WTC11 (cell line): ENCODE results near the gene NPW. TPM values are rescaled to one million over a fixed set of nuclear protein-coding genes. Genes with fewer than 3 reads are reported as not detected.

ENCODE experiments used
- ATF1 ChIP-seq: sonication (generic); formaldehyde crosslinking; IDR thresholded peaks from 2 replicates; pipeline ENCODE4 v1.8.1; 2023; ENCODE audit warnings: mild to moderate bottlenecking, moderate library complexity, missing genetic modification reagents
- FOXP1 ChIP-seq: sonication (generic); formaldehyde crosslinking; IDR thresholded peaks from 2 replicates; pipeline ENCODE4 v1.8.0; 2022; ENCODE audit warnings: missing genetic modification reagents, mild to moderate bottlenecking, moderate library complexity, borderline replicate concordance
- IRF2 ChIP-seq: sonication (generic); formaldehyde crosslinking; IDR thresholded peaks from 2 replicates; pipeline ENCODE4 v1.8.0; 2022; ENCODE audit warnings: low read depth, missing genetic modification reagents, borderline replicate concordance
- MXD4 ChIP-seq: fragments of 250-450 bp; sonication (Bioruptor Pico); IDR thresholded peaks from 2 replicates; pipeline ENCODE4 v1.8.0; 2021; ENCODE audit warnings: mild to moderate bottlenecking, moderate library complexity, borderline replicate concordance
- NFATC4 ChIP-seq: fragments of 250-450 bp; sonication (Bioruptor Pico); IDR thresholded peaks from 2 replicates; pipeline ENCODE4 v1.9.0; 2021; ENCODE audit warnings: mild to moderate bottlenecking
- NFYB ChIP-seq: sonication (generic); formaldehyde crosslinking; conservative IDR thresholded peaks from 2 replicates; pipeline ENCODE4 v1.8.0; 2022; ENCODE audit warnings: low read depth, missing genetic modification reagents
- NR2C2 ChIP-seq: sonication (generic); formaldehyde crosslinking; IDR thresholded peaks from 2 replicates; pipeline ENCODE4 v1.8.0; 2022; ENCODE audit warnings: mild to moderate bottlenecking, missing genetic modification reagents
- NR3C1 ChIP-seq: sonication (generic); formaldehyde crosslinking; conservative IDR thresholded peaks from 2 replicates; pipeline ENCODE4 v1.8.1; 2023; ENCODE audit warnings: low read depth, mild to moderate bottlenecking, missing genetic modification reagents
- SMAD3 ChIP-seq: sonication (generic); formaldehyde crosslinking; IDR thresholded peaks from 2 replicates; pipeline ENCODE4 v1.8.0; 2022; ENCODE audit warnings: missing genetic modification reagents, mild to moderate bottlenecking, borderline replicate concordance
- SMAD4 ChIP-seq: sonication (generic); formaldehyde crosslinking; IDR thresholded peaks from 2 replicates; pipeline ENCODE4 v1.8.0; 2022; ENCODE audit warnings: mild to moderate bottlenecking, missing genetic modification reagents
- SOX15 ChIP-seq: fragments of 250-450 bp; sonication (Bioruptor Pico); IDR thresholded peaks from 2 replicates; pipeline ENCODE4 v1.9.0; 2021; ENCODE audit warnings: mild to moderate bottlenecking
- TP53 ChIP-seq: sonication (generic); formaldehyde crosslinking; IDR thresholded peaks from 2 replicates; pipeline ENCODE4 v1.8.1; 2023; ENCODE audit warnings: mild to moderate bottlenecking, missing genetic modification reagents
- total RNA-seq: library from RNA; stranded (reverse); gene quantifications from 3 replicates; pipeline ENCODE4 v1.2.3, GENCODE V29; 2021
- TF ChIP-seq, protein P1 (sequence below): sonication (generic); formaldehyde crosslinking; IDR thresholded peaks from 2 replicates; pipeline ENCODE4 v1.8.1; 2023; ENCODE audit warnings: mild to moderate bottlenecking, missing genetic modification reagents
- TF ChIP-seq, protein P2 (sequence below): sonication (generic); formaldehyde crosslinking; IDR thresholded peaks from 2 replicates; pipeline ENCODE4 v1.8.1; 2023; ENCODE audit warnings: mild to moderate bottlenecking, moderate library complexity, missing genetic modification reagents
- TF ChIP-seq, protein P3 (sequence below): fragments of 250-450 bp; sonication (Bioruptor Pico); conservative IDR thresholded peaks from 2 replicates; pipeline ENCODE4 v1.9.0; 2021; ENCODE audit warnings: mild to moderate bottlenecking
- TF ChIP-seq, protein P4 (sequence below): sonication (generic); formaldehyde crosslinking; IDR thresholded peaks from 2 replicates; pipeline ENCODE4 v1.8.0; 2023; ENCODE audit warnings: missing genetic modification reagents
- TF ChIP-seq, protein P5 (sequence below): sonication (generic); formaldehyde crosslinking; IDR thresholded peaks from 2 replicates; pipeline ENCODE4 v1.8.1; 2022; ENCODE audit warnings: low read depth, mild to moderate bottlenecking, moderate library complexity, missing genetic modification reagents, borderline replicate concordance
- TF ChIP-seq, protein P6 (sequence below): sonication (generic); formaldehyde crosslinking; IDR thresholded peaks from 2 replicates; pipeline ENCODE4 v1.8.1; 2022; ENCODE audit warnings: mild to moderate bottlenecking, moderate library complexity, missing genetic modification reagents

NPW gene
- total RNA-seq, 1 experiment from 2014 or later, result 15.2 TPM

DNA sequence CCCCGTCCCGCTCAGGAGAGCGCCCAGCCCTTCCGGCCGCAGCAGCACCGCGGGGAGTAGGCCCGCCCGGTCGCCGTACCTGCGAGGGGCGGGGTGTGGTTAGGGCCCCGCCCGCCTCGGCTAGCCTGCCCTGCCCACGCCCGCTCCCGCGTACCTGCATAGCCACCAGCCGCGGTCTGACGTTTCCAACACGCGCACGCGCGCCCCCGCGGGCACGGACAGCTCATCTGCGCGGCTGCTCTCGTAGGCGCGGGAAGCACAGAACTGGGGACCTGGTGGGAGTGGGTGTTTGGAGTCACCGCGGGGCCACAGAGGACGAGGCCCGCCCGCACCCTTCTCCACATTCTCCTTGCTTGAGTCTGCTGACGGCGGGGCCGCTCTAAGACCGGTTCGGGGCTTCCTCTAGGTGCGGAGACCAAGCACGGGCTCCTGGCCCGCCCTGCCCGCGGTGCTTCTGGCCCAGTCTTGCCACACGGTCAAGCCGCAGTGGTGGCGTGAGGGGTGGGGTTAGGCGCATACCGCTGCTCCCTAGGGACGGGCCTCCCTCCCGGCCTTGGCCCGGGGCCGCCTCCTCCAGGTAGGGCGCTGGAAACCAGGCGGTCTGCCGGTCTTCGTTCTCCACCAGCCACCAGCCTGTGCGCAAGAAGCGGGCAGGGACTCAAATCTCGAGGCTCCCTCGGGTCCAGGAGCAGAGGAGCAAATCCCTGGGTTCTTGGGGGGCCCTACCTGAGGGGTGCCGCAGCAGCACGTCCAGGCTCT is 40.1 kb upstream of the NPW start (continued):
- TF ChIP-seq SMAD3 (CRISPR knock-in tag) (peak; percentile 31; the same call in 1 of the 2 replicates), NR2C2 (no peak), IRF2 (no peak), NFYB (CRISPR knock-in tag) (no peak), SOX15 (CRISPR knock-in tag) (no peak), FOXP1 (0 out of 2 replicates have a peak, but pooled peaks have one; percentile 26), TP53 (CRISPR knock-in tag) (peak; percentile 94), NFATC4 (peak; percentile 63; the same call in 1 of the 2 replicates), MXD4 (CRISPR knock-in tag) (no peak), ATF1 (0 out of 2 replicates have a peak, but pooled peaks have one; percentile 62), NR3C1 (no peak), SMAD4 (CRISPR knock-in tag) (no peak)
- TF ChIP-seq, protein P1, sequence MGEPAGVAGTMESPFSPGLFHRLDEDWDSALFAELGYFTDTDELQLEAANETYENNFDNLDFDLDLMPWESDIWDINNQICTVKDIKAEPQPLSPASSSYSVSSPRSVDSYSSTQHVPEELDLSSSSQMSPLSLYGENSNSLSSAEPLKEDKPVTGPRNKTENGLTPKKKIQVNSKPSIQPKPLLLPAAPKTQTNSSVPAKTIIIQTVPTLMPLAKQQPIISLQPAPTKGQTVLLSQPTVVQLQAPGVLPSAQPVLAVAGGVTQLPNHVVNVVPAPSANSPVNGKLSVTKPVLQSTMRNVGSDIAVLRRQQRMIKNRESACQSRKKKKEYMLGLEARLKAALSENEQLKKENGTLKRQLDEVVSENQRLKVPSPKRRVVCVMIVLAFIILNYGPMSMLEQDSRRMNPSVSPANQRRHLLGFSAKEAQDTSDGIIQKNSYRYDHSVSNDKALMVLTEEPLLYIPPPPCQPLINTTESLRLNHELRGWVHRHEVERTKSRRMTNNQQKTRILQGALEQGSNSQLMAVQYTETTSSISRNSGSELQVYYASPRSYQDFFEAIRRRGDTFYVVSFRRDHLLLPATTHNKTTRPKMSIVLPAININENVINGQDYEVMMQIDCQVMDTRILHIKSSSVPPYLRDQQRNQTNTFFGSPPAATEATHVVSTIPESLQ (CRISPR knock-in tag), result no peak
- TF ChIP-seq, protein P2, sequence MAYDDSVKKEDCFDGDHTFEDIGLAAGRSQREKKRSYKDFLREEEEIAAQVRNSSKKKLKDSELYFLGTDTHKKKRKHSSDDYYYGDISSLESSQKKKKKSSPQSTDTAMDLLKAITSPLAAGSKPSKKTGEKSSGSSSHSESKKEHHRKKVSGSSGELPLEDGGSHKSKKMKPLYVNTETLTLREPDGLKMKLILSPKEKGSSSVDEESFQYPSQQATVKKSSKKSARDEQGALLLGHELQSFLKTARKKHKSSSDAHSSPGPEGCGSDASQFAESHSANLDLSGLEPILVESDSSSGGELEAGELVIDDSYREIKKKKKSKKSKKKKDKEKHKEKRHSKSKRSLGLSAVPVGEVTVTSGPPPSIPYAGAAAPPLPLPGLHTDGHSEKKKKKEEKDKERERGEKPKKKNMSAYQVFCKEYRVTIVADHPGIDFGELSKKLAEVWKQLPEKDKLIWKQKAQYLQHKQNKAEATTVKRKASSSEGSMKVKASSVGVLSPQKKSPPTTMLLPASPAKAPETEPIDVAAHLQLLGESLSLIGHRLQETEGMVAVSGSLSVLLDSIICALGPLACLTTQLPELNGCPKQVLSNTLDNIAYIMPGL, result peak; percentile 8; the same call in 1 of the 2 replicates
- TF ChIP-seq, protein P3, sequence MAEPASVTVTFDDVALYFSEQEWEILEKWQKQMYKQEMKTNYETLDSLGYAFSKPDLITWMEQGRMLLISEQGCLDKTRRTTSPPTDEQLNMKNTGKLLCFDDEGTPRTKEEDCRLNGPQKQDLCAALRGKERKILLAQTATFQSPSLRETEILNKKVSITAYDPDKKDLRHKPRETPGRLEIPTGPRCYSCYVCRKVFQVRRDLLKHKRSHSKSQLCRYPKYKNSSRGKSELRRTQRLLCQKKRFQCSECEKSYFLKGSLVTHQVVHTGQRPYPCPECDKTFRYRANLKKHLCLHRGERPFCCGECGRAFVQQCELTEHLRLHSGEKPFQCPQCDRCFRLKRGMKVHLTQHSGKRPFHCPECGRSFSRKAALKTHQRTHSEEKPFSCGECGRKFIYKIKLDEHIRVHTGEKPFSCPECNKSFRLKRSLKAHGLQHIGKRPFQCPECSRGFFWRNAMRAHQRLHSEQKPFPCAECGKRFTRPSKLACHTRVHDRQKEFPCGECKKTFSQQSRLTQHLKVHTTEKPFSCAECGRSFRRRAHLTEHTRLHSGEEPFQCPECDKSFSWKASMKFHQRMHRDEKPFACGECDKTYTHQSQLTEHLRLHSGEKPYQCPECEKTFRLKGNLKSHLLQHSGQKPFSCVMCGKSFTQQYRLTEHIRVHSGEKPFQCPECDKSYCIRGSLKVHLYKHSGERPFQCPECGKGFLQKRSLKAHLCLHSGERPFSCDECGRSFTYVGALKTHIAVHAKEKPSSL, result no peak
- TF ChIP-seq, protein P4, sequence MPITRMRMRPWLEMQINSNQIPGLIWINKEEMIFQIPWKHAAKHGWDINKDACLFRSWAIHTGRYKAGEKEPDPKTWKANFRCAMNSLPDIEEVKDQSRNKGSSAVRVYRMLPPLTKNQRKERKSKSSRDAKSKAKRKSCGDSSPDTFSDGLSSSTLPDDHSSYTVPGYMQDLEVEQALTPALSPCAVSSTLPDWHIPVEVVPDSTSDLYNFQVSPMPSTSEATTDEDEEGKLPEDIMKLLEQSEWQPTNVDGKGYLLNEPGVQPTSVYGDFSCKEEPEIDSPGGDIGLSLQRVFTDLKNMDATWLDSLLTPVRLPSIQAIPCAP, result no peak
- TF ChIP-seq, protein P5, sequence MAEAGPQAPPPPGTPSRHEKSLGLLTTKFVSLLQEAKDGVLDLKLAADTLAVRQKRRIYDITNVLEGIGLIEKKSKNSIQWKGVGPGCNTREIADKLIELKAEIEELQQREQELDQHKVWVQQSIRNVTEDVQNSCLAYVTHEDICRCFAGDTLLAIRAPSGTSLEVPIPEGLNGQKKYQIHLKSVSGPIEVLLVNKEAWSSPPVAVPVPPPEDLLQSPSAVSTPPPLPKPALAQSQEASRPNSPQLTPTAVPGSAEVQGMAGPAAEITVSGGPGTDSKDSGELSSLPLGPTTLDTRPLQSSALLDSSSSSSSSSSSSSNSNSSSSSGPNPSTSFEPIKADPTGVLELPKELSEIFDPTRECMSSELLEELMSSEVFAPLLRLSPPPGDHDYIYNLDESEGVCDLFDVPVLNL (CRISPR knock-in tag), result no peak
- TF ChIP-seq, protein P6, sequence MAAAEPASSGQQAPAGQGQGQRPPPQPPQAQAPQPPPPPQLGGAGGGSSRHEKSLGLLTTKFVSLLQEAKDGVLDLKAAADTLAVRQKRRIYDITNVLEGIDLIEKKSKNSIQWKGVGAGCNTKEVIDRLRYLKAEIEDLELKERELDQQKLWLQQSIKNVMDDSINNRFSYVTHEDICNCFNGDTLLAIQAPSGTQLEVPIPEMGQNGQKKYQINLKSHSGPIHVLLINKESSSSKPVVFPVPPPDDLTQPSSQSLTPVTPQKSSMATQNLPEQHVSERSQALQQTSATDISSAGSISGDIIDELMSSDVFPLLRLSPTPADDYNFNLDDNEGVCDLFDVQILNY (CRISPR knock-in tag), result peak; percentile 59; the same call in 1 of the 2 replicates
